WERI-Rb-1 (cell line): Measurements from ENCODE around the gene PGAM2.

Experiments used
- DNase-seq: peaks from one replicate; pipeline ENCODE4 v3.0.0-alpha.2; 2020
- H3K27ac ChIP-seq: fragments of 250-450 bp; sonication (Bioruptor Pico); 2 replicates; pipeline ENCODE4 v1.5.1; 2020; ENCODE audit warnings: mild to moderate bottlenecking, moderate library complexity
- H3K27me3 ChIP-seq: fragments of 250-450 bp; sonication (Bioruptor Pico); 2 replicates; pipeline ENCODE4 v1.5.1; 2021; ENCODE audit warnings: mild to moderate bottlenecking, low read depth, moderate library complexity; ENCODE audit not compliant: insufficient read depth, severe bottlenecking
- H3K36me3 ChIP-seq: fragments of 250-450 bp; sonication (Bioruptor Pico); 2 replicates; pipeline ENCODE4 v1.5.1; 2020; ENCODE audit warnings: mild to moderate bottlenecking, moderate library complexity
- H3K4me3 ChIP-seq: 2 replicates; pipeline ENCODE4 v1.5.1; 2011; ENCODE audit warnings: low read depth, mild to moderate bottlenecking, control low read depth, low read length
- H3K9me3 ChIP-seq: fragments of 250-450 bp; sonication (Bioruptor Pico); 2 replicates; pipeline ENCODE4 v1.5.1; 2021; ENCODE audit warnings: mild to moderate bottlenecking, moderate library complexity; ENCODE audit not compliant: severe bottlenecking
- TF ChIP-seq, protein P1 (sequence below): IDR thresholded peaks from 2 replicates; pipeline ENCODE4 v1.5.1; 2011; ENCODE audit warnings: low read depth, mild to moderate bottlenecking, control low read depth, inconsistent platforms, low read length

The PGAM2 gene

GRCh38 chr7:44095781-44096180, 30.4 kb upstream of the PGAM2 start:
- Histone ChIP-seq H3K9me3 (no peaks in the 10 kb centered on the region), H3K36me3 (no peaks in the 10 kb centered on the region), H3K27ac (no peak overlapping the region), H3K4me3 (no peak overlapping the region), H3K27me3 (no peaks in the 10 kb centered on the region)
- TF ChIP-seq, protein P1, sequence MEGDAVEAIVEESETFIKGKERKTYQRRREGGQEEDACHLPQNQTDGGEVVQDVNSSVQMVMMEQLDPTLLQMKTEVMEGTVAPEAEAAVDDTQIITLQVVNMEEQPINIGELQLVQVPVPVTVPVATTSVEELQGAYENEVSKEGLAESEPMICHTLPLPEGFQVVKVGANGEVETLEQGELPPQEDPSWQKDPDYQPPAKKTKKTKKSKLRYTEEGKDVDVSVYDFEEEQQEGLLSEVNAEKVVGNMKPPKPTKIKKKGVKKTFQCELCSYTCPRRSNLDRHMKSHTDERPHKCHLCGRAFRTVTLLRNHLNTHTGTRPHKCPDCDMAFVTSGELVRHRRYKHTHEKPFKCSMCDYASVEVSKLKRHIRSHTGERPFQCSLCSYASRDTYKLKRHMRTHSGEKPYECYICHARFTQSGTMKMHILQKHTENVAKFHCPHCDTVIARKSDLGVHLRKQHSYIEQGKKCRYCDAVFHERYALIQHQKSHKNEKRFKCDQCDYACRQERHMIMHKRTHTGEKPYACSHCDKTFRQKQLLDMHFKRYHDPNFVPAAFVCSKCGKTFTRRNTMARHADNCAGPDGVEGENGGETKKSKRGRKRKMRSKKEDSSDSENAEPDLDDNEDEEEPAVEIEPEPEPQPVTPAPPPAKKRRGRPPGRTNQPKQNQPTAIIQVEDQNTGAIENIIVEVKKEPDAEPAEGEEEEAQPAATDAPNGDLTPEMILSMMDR = no peak
- DNase-seq = no peak

GRCh38 chr7:44094883-44095592, 29.7 kb upstream of the PGAM2 start:
- no peaks in the 10 kb centered on the region for H3K9me3 ChIP-seq
- TF ChIP-seq, protein P1 = no peak
- H3K27me3 ChIP-seq = no peaks in the 10 kb centered on the region
- no peak for DNase-seq
- no peak overlapping the region for H3K27ac ChIP-seq
- no peaks in the 10 kb centered on the region for H3K36me3 ChIP-seq
- H3K4me3 ChIP-seq = no peak overlapping the region

DNA sequence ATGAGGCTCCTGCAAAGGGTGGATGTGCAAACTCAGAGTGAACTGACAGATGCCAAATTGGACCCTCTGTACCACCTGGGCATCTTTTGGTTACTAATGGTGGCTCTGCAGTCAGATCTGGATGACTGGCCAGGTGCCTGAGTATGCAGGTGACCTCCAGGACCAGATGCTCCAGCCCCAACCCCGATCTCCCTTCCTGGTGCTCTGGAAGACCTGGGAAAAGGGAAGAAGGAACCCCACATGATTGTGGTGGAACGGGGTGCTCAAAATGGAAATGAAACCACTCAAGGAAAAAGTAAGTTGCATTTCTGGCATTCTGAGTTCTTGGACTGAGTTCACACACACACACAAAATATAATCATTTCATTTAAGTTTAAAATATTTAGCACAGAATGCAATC, 29.0 kb upstream of the PGAM2 start:
- H3K36me3 ChIP-seq = no peaks in the 10 kb centered on the region
- H3K27me3 ChIP-seq = no peaks in the 10 kb centered on the region
- no peaks in the 10 kb centered on the region for H3K9me3 ChIP-seq
- no peak for DNase-seq
- no peak overlapping the region for H3K27ac ChIP-seq
- TF ChIP-seq, protein P1 = no peak
- no peak overlapping the region for H3K4me3 ChIP-seq

- Histone ChIP-seq H3K36me3 (no peaks in the 10 kb centered on the region), H3K9me3 (no peaks in the 10 kb centered on the region), H3K4me3 (no peak overlapping the region), H3K27me3 (no peaks in the 10 kb centered on the region), H3K27ac (no peak overlapping the region)
- TF ChIP-seq, protein P1 = no peak
- DNase-seq = no peak
These were observed 27.8 kb upstream of the PGAM2 start for GRCh38 chr7:44093102-44093641.

GRCh38 chr7:44087911-44088838, 22.8 kb upstream of the PGAM2 start:
- H3K4me3 ChIP-seq = no peak overlapping the region
- no peak for DNase-seq
- H3K27ac ChIP-seq = no peak overlapping the region
- TF ChIP-seq, protein P1 = no peak
- no peaks in the 10 kb centered on the region for H3K27me3 ChIP-seq
- no peaks in the 10 kb centered on the region for H3K36me3 ChIP-seq
- H3K9me3 ChIP-seq = no peaks in the 10 kb centered on the region
